ENCODE data around the gene DUSP10. TPM values are rescaled to one million over a fixed set of nuclear protein-coding genes. Genes with fewer than 3 reads are reported as not detected.

DUSP10 gene
- total RNA-seq, 1 experiment from 2014 or later, result 43.7 TPM

GRCh38 chr1:221714227-221715152 is 27.4 kb downstream of the DUSP10 start:
- DNase-seq (ENCODE audit: low spot score), result no peak

DNA sequence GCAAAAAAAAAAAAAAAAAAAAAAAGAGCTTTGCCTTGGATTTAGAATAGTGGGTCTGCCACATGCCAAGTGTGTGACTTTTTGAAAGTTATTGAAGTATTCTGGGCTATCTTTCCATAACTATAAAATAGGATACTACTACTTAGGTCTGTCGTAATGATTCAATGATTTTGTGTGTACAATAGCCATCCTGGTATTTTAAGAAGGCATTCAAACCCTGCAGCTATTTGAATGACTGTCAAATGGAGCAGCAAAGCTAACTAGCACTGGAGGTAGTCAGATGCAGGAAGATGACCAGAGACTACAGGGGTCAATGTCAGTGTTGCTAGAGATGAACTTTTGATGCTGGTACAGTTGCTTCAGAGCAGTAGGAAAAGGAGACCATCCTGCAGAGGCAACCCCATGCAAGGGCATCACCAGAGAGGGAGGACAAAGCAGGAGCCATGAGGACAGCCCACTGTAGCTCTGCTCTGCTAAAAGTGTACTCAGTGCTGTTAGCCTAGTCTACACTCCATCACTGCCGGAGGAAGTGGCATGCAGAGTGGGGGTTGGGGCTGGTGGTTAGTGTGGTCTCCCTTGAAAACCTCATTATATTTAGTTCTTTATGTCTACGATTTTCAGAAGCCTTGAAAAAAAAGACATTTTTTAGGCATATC is 29.0 kb downstream of the DUSP10 start:
- DNase-seq (ENCODE audit: low spot score), result no peak

DNA sequence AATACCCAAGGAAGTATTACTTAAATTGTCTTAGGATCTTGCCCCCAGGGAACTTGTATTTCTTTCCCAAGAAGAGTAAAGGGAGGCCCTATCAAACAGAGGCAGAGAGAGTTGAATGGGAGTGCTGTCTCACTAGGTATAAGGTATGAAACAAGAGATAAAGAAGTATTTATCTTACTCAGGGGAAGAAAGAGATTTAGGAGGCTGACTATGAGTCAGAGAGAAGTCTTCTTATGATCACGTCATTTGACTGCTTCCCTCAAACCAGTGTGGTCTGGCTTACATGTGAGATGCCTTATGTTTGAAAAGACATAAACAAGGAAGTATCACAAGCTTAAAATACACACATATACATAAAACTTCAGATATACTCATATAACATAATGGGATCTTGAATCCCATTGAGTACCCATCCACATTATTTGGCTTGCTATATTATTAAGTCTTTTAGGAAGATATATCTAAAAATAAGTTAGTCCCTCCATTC is 29.6 kb downstream of the DUSP10 start:
- peak; percentile 90 for DNase-seq (ENCODE audit: low spot score)

DNA sequence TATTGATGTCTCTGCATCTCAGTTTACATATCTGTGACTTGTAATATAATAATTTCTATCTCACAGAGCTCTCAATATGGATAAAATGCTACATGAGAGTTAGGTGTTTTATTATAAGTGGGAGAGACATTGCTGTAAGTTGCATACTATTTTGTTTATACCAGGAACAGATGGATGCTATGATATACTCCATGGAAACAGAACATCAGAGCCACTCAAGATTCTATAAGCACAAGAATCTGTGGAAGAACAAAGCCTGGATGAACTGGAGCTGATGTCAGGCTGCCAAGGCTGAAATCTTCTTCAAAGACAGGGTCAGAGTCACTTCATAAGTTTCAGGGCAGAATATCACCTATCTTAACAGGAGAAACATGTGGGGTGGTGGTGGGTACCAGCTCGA is 30.2 kb downstream of the DUSP10 start:
- no peak for DNase-seq (ENCODE audit: low spot score)

DNA sequence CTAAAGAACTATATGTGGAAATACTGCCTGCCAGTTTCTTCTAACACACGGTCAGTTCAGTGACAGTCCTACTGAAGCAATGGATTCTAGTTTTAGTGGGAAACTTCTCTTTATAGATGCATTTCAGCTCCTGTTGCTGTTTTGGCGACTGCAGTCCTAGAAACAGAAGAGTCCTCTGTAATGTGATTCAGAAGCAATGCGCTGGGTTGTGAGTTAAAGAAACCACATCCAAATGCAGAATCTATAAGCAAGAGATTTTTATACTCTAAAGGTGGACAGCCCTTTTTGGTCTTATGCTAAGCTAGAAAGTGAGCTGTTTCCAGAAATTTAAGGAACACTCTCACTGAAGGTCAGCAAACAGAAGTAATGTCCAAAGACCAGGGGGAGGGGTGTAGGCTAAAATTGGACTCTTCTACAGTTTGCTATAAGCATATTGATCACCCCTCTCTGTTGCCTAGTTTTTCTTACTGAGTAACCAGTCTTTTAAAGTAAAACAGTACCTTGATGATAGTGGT is 30.8 kb downstream of the DUSP10 start:
- DNase-seq (ENCODE audit: low spot score), result no peak

- DNase-seq (ENCODE audit: low spot score), result no peak
Measured at GRCh38 chr1:221709854-221710253, 32.0 kb downstream of the DUSP10 start.

- no peak for DNase-seq (ENCODE audit: low spot score)
Measured at GRCh38 chr1:221708987-221709386, 32.9 kb downstream of the DUSP10 start.

DNA sequence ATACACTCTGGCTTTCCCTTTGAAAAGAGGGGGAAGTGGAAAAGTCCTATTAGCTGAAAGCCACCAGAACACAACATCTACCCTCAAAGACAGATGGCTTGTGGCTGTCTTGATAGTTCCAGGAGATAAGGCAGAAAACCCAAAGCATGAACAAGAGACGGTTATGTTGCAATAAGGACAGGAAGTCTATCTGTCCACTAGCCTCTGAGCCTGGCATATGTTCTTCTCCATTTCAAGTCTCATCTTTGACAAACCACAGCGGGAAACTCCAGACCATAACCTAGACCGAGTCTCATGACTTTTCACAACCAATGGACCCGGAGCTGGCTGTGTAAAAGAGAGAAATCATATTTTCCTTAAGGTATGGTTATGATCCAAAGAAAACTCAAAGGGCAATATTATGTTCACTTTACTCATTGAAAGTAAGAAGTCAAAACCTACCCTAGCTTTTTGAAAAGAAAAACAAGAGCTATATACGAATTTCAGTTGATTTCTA is 33.8 kb downstream of the DUSP10 start:
- DNase-seq (ENCODE audit: low spot score), result no peak

DNA sequence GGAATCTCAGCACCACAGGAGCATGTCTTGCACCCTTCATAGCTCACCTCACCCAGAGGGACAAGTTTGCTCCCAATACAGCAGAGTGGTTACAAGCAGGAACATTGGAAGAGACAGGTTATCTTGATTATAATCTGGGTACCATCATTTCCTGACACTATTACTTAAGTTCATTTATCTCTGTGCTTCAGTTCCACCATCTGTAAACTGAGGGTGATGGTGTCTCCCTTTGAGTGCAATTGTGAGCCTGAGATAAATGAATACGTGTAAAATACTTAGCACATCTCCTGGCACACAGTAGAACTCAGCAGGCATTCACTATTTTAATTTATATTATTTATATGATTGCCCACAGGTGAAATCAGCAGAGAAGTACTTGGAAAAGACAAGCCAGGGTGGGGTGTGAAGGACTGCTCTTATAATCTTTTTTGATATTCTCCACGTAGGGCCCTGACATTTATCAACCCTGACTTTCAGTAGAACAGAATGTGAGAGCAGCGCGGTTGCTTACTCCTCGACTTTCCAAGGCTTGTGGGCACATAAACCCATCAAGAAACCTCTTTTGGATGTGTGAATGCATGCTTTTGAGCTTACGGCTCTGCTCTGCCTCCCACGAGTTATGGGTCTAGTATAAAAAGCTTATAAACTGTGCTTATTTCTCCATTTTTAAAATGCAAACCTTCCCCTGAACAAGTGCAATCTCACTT is 34.9 kb downstream of the DUSP10 start:
- DNase-seq (ENCODE audit: low spot score), result no peak

DNA sequence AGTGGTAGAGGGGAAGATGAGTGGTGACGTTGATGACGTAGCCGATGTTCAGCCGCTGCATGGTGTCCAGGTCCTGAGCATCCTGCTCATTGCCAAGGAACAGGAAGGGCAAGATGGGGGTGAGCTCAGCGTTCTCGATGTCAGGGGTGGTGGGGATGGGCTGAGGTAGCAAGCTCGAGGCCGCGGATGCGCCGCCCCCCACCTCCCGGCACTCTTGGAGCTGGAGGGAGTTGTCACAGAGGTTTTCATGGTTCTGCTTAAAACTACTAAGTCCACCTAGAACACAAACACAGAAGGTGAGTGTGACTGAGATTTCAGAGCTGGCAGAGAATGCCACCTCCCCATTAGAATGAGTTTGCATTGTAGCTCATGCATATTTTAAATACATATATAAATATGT is 35.7 kb downstream of the DUSP10 start:
- no peak for DNase-seq (ENCODE audit: low spot score)

DNA sequence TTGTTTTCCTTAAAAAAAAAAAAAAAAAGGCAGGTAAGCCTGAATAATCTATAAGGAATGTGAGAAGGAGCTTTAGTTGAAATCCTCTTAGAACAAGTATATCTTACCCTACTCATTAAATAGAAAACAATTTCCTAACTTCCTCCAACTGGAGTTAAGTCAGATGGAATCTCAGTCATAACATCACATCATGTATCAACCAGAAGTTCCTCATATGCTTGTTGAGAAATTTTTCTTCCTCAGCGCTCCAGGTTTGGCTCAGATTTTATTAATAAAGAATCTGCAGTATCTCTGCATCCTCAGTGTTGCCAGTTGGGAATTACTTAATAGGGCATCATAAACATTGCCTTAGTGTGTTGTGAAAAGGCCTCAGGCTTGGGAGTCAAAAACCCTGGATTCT is 37.6 kb downstream of the DUSP10 start:
- no peak for DNase-seq (ENCODE audit: low spot score)

GRCh38 chr1:221701570-221702186 is 40.2 kb downstream of the DUSP10 start:
- DNase-seq (ENCODE audit: low spot score), result no peak

DNA sequence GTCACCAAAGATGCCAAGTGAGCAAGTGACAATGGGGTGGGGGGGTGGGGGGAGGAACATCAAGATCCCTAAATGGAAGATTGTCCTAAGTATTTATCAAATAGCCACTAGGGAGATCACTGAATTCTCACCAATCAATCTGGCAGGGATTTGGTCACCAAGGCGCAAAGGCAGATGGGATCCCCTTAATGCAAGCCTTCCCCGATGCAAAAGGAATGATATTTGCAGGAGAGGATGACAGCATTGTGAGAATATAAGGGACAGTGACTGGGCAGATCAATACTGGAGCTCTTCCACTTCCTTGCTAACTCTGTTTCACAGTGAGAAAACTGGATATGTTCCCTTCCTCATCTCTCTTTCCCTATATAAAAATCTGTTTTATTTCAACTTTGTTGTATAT is 40.9 kb downstream of the DUSP10 start:
- no peak for DNase-seq (ENCODE audit: low spot score)

DNA sequence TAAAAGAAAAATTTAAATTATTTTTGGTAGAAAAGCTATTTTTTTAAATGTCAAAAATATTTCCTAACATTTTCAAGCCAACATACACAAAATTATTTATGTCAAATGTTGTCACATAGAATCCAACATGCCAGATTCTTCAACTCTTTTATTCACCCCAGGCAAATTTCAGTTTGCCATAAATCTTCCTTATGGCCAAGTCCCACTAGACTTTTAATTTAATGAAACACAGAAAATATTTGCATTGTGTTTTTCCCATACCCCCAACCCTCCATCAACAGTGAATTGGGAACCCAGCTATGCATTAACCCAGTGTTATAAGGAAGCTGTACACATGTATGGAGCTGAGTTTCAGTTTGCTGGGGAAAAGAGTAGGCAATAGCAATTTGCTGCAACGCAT is 41.4 kb downstream of the DUSP10 start:
- no peak for DNase-seq (ENCODE audit: low spot score)

DNA sequence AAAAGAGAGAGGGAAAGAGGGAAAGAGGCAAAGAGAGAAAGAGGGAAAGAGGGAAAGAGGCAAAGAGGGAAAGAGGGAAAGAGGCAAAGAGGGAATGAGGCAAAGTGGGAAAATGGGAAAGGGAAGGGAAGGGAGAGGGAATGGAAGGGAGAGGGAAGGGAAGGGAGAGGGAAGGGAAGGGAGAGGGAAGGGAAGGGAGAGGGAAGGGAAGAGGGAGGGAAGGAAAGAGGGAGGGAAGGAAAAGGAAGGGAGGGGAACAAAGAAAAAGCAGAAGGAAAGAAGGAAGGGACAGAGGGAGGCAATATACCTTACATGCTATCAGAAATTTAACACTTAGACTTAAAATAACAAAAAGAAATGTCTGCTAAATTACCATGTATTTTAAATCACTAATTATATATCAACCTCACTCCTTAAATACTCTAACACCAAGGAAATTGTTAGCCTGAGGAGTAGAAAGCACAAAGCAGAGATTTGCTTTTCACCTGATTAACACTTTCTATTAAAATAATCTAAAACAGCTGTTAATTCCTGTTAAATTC is 41.8 kb downstream of the DUSP10 start:
- no peak for DNase-seq (ENCODE audit: low spot score)

- no peak for DNase-seq (ENCODE audit: low spot score)
Measured at GRCh38 chr1:221699577-221699976, 42.3 kb downstream of the DUSP10 start.

DNA sequence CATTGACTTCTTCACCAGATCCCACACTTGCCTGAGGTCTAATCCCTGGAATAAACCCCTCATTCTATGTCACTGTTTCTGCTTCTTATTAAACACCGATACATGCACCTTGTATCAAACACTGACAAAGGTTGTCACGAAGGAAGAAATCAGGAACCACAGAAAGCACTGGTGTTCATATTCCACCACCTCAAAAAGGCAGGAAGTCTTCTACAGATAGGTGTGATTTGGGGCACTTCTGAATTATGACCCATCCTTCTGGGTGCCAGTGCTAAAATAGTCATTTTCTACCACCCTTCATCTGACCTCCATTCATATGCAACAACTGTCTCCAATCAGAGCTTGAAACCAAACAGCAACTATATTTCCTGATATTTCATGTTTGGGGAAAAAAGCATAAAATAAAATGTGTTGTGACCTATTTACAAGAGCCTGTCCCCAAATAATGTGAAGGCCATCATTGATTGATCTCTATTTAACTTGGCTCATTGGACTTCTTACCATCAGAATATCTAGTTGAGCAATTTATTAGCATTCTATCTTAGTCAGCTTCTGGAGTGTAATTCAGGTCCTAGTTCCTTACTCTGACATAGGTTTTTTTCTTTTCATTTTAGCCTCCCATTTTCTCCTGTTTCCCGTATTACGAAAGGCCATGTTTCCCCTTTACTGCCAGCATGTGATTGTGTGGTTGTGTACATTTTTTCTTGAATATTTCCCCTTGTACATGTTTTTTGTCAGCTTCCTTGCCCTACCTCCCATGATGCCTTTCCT is 43.1 kb downstream of the DUSP10 start:
- DNase-seq (ENCODE audit: low spot score), result no peak

- no peak for DNase-seq (ENCODE audit: low spot score)
Measured at GRCh38 chr1:221697923-221698425, 43.9 kb downstream of the DUSP10 start.

- no peak for DNase-seq (ENCODE audit: low spot score)
Measured at GRCh38 chr1:221696718-221697461, 45.0 kb downstream of the DUSP10 start.

DNA sequence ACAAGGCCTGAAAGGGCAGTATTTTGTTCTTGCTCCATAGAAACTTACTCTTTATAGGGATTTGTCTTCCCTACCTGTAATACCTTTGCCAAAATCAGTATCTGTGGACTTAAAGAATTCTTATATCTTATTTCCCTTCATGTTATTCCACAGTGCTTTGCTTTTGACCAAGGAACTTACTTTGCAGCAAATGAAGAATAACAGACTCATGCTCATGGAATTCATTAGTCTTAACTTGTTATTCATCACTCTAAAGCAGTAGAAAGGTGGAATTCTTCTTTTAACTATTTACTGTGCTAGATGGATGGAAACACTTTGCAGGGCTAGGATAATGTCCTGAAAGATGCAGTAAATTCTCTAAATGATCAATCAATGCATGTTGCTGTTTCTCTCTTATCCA is 45.9 kb downstream of the DUSP10 start:
- no peak for DNase-seq (ENCODE audit: low spot score)

All from A172 (cell line).